GM12878 (cell line): Measurements from ENCODE around the gene ABCB7. TPM values are rescaled to one million over a fixed set of nuclear protein-coding genes. Genes with fewer than 3 reads are reported as not detected.
"Not testable (repeated sequence)": the region's sequence is repeated elsewhere in the genome, so short reads cannot be mapped to it uniquely, and the experiment has no call there.

ENCODE experiments used
- ATAC-seq: fragments of 200-7000 bp; cut with Tn5 transposase; 3 replicates; pipeline ENCODE4 v1.9.1; 2020; ENCODE audit warnings: mild to moderate bottlenecking, moderate library complexity
- BruUV-seq: library from RNA; stranded (reverse); fragments of 400-500 nt; replicated peaks from 2 replicates; lab custom pipeline; 2021; lab: Mats Ljungman, UMichigan
- CTCF ChIA-PET: fragments of 300-600 bp; sonication (Branson Sonifier 250); formaldehyde crosslinking; extraction: SDS; loops from one replicate; lab custom pipeline; 2021; ENCODE audit warnings: inconsistent platforms; lab: Yijun Ruan, JAX
- POLR2A ChIA-PET: fragments of 350-600 bp; formaldehyde crosslinking; extraction: SDS; loops from one replicate; lab custom pipeline; 2021; ENCODE audit warnings: inconsistent platforms; lab: Charles Lee
- RAD21 ChIA-PET: fragments of 300-600 bp; sonication (Branson Sonifier 250); formaldehyde crosslinking; loops from one replicate; lab custom pipeline; 2023; ENCODE audit warnings: antibody characterized with exemption; ENCODE audit not compliant: unreplicated experiment; lab: Charles Lee
- SMC1A ChIA-PET: fragments of 300-600 bp; sonication (Branson Sonifier 250); formaldehyde crosslinking; loops from one replicate; lab custom pipeline; 2023; ENCODE audit not compliant: unreplicated experiment, uncharacterized antibody; lab: Charles Lee
- DNase-seq: peaks from one replicate; pipeline ENCODE4 v3.0.0-alpha.2; 2011; ENCODE audit warnings: low read depth, low spot score
- FAIRE-seq: peaks from 3 replicates; lab custom pipeline; 2011; peaks lifted over from hg19 to GRCh38; lab: Jason Lieb, UNC
- H2AFZ ChIP-seq: 2 replicates; pipeline ENCODE4 v1.6.0; 2011; ENCODE audit warnings: low read depth, low read length, control low read depth; ENCODE audit not compliant: control insufficient read depth
- H3K27ac ChIP-seq: 2 replicates; pipeline ENCODE4 v1.5.1; 2011; ENCODE audit warnings: control low read depth; ENCODE audit not compliant: control insufficient read depth, insufficient read depth
- H3K27me3 ChIP-seq, 2 experiments: replicated peaks in 1 of 2; 2 replicates each; pipeline versions ENCODE4 v1.6.0 to v1.6.1; 2011; ENCODE audit warnings: low read length in 1 of 2; ENCODE audit not compliant: control insufficient read depth in 2 of 2, insufficient read depth in 2 of 2
- H3K36me3 ChIP-seq, 2 experiments: 2 replicates each; pipeline ENCODE4 v1.5.1; 2011; ENCODE audit warnings: low read length in 1 of 2; ENCODE audit not compliant: control insufficient read depth in 2 of 2, insufficient read depth in 2 of 2
- H3K4me1 ChIP-seq: 2 replicates; pipeline ENCODE4 v1.6.1; 2011; ENCODE audit warnings: mild to moderate bottlenecking, low read length, moderate library complexity, mixed read lengths; ENCODE audit not compliant: control insufficient read depth, insufficient read depth
- H3K4me2 ChIP-seq: 2 replicates; pipeline ENCODE4 v1.6.0; 2011; ENCODE audit warnings: control low read depth; ENCODE audit not compliant: control insufficient read depth, insufficient read depth
- H3K4me3 ChIP-seq: fragments of 200-600 bp; sonication (generic); 2 replicates; pipeline ENCODE4 v1.5.1; 2016
- H3K79me2 ChIP-seq: 2 replicates; pipeline ENCODE4 v1.6.0; 2011; ENCODE audit warnings: low read length; ENCODE audit not compliant: control insufficient read depth, insufficient read depth
- H3K9ac ChIP-seq: 2 replicates; pipeline ENCODE4 v1.8.0; 2011; ENCODE audit warnings: low read length, control low read depth, mixed read lengths; ENCODE audit not compliant: control insufficient read depth, insufficient read depth
- H3K9me3 ChIP-seq: replicated peaks from 3 replicates; pipeline ENCODE4 v1.5.1; 2011; ENCODE audit warnings: mild to moderate bottlenecking, low read length; ENCODE audit not compliant: control insufficient read depth, insufficient read depth
- H4K20me1 ChIP-seq: 2 replicates; pipeline ENCODE4 v1.6.0; 2011; ENCODE audit not compliant: control insufficient read depth, insufficient read depth
- BCLAF1 ChIP-seq: fragments of 450-650 bp; IDR thresholded peaks from 2 replicates; pipeline ENCODE4 v1.6.1; 2017; ENCODE audit warnings: antibody characterized with exemption, mild to moderate bottlenecking, moderate library complexity
- CHD2 ChIP-seq: IDR thresholded peaks from 2 replicates; pipeline ENCODE4 v1.6.1; 2011; ENCODE audit warnings: low read depth, low read length, improper control_type of control experiment, borderline replicate concordance
- IRF4 ChIP-seq: IDR thresholded peaks from 2 replicates; pipeline ENCODE4 v1.6.1; 2011; ENCODE audit warnings: low read depth, low read length
- MXI1 ChIP-seq: fragments of 150-350 bp; IDR thresholded peaks from 2 replicates; pipeline ENCODE4 v1.6.1; 2011; ENCODE audit warnings: low read depth, mild to moderate bottlenecking, inconsistent platforms, low read length, improper control_type of control experiment
- ZBTB4 ChIP-seq: fragments of 450-650 bp; formaldehyde crosslinking; IDR thresholded peaks from 2 replicates; pipeline ENCODE4 v1.4.0; 2022; ENCODE audit warnings: mild to moderate bottlenecking, moderate library complexity
- ZZZ3 ChIP-seq: IDR thresholded peaks from 2 replicates; pipeline ENCODE4 v1.6.1; 2011; ENCODE audit warnings: low read depth; ENCODE audit not compliant: control insufficient read depth, insufficient read length
- WGBS: methylation state at CpG from one replicate; pipeline ENCODE4 v1.1.6; 2016; ENCODE audit warnings: low lambda C conversion rate; ENCODE audit not compliant: insufficient replicate concordance, insufficient coverage; ENCODE audit errors: missing lambda C conversion rate; 5-methylcytosine and 5-hydroxymethylcytosine counted together
- in situ Hi-C: fragments of 300-500 bp; cut with MboI; formaldehyde crosslinking; loops from 9 replicates; pipeline ENCODE4 v1.14.3; 2018; ENCODE audit warnings: mixed read lengths
- intact Hi-C: fragments of 100-400 bp; cut with micrococcal nuclease; formaldehyde crosslinking; loops from one replicate; pipeline ENCODE4 v1.14.2; 2022; ENCODE audit not compliant: unreplicated experiment
- polyA plus RNA-seq, 11 experiments: library from polyadenylated mRNA; depleted of rRNA in 4 of 11; unstranded in 6 of 11; stranded (reverse) in 5 of 11; fragments of >200 nt; fragmentation: Nextera tagmentation in 4 of 11; fragmentation: Illumina TruSeq in 1 of 11; extraction: Ambion mirVana in 4 of 11; extraction: Trizol in 1 of 11; gene quantifications; 1 replicate in 1 of 11; 2 replicates in 10 of 11; pipeline versions ENCODE4 v1.2.1 to v1.2.3, GENCODE V29; 2011 to 2016; ENCODE audit warnings: inconsistent platforms in 2 of 11, missing spikeins in 2 of 11, low read depth in 1 of 11
- total RNA-seq, 4 experiments: library from RNA; depleted of rRNA in 3 of 4; stranded (reverse); fragments of >200 nt in 3 of 4; fragmentation: Illumina TruSeq in 1 of 4; extraction: Trizol in 1 of 4; gene quantifications; 2 replicates each; pipeline versions ENCODE4 v1.2.1 to v1.2.3, GENCODE V29; 2013 to 2021

The ABCB7 gene
- total and polyA plus RNA-seq, 10 of the 15 experiments (the other 5 are each of a cell fraction or from before 2014, with no cell fraction given): 16.8 to 62.7 (median 30.6) TPM

- TF ChIP-seq ZBTB4 (CRISPR knock-in tag) (no peak), CHD2 (no peak), BCLAF1 (no peak), IRF4 (no peak), MXI1 (no peak), ZZZ3 (no peak)
Measured at GRCh38 chrX:75181721-75182120, 25.6 kb upstream of the ABCB7 start (continued).

- RAD21 ChIA-PET, ATAC-seq, SMC1A ChIA-PET, H2AFZ ChIP-seq, BruUV-seq, H3K4me1 ChIP-seq, in situ Hi-C loops, H3K9ac ChIP-seq, H4K20me1 ChIP-seq, DNase-seq, H3K79me2 ChIP-seq, H3K4me2 ChIP-seq, H3K36me3 ChIP-seq, intact Hi-C loops, H3K27me3 ChIP-seq, H3K9me3 ChIP-seq, H3K27ac ChIP-seq, POLR2A ChIA-PET, H3K4me3 ChIP-seq, FAIRE-seq: not testable (repeated sequence)
- CTCF ChIA-PET: interaction anchor here (0.6 kb wide), 1 partner anchor 46 kb away, joined by 3 read pairs; no protein-coding TSS in a partner anchor
- 38% methylated on average over 11 of the region's 25 CpGs for WGBS
Measured at GRCh38 chrX:75179536-75180293, 23.6 kb upstream of the ABCB7 start.

GRCh38 chrX:75172257-75172890 is 16.3 kb upstream of the ABCB7 start:
- intact Hi-C loops, H3K9ac ChIP-seq, H4K20me1 ChIP-seq, H3K79me2 ChIP-seq, H3K4me2 ChIP-seq, H3K4me3 ChIP-seq, ATAC-seq, H3K9me3 ChIP-seq, DNase-seq, H3K27ac ChIP-seq, SMC1A ChIA-PET, POLR2A ChIA-PET, FAIRE-seq, RAD21 ChIA-PET, in situ Hi-C loops, H3K4me1 ChIP-seq, H2AFZ ChIP-seq, H3K27me3 ChIP-seq, H3K36me3 ChIP-seq, BruUV-seq: not testable (repeated sequence)
- 72% methylated on average over 14 of the region's 16 CpGs for WGBS
- CTCF ChIA-PET: interaction anchor here (0.6 kb wide), 1 partner anchor 87 kb away, joined by 3 read pairs; no protein-coding TSS in a partner anchor
